ENCODE data around the gene NUBP1.
"Not testable (repeated sequence)": the region's sequence is repeated elsewhere in the genome, so short reads cannot be mapped to it uniquely, and the experiment has no call there.

NUBP1 gene

DNA sequence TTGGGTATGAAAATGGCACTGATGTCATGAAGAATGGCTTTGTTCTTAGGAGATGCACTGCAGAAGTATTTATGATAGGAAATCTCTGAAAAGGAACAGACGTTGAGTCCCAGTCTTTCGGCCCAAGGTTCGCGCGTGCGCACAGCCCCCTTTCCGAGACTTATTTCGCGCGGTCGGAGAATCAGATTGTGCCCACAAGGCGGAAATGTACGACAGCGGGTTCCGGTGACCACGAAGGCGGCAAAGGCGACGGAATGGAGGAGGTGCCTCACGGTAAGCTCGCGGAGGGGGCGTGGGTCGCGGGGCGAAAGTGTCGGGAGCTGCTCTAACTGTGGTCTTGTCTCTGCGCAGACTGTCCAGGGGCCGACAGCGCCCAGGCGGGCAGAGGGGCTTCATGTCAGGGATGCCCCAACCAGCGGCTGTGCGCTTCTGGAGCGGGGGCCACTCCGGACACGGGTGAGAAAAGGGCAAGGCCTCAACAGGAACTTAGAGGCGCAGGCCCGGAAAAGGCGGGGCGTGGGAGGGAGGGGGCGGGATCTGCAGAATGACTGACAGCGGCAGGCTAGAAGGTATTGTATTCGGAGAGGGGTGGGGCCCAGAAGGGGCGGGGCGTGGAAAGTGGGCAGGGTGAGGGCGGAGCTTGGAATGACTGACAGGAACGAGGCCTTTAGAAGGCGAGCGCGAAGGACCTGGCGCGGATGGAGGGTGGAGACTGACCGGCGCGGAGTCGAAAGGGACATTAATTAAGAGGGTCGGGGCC, at the start of gene NUBP1:
Gene NUBP1, plus strand, starts transcription at position 233 of the 760 bp plus-strand sequence. Its CDS starts 22 bp downstream, at position 255.
- DNase-seq (ENCODE audit: low spot score) = peak; percentile 99

GRCh38 chr16:10693889-10694288, 49.8 kb upstream of the NUBP1 start:
- no peak for DNase-seq (ENCODE audit: low spot score)

DNA sequence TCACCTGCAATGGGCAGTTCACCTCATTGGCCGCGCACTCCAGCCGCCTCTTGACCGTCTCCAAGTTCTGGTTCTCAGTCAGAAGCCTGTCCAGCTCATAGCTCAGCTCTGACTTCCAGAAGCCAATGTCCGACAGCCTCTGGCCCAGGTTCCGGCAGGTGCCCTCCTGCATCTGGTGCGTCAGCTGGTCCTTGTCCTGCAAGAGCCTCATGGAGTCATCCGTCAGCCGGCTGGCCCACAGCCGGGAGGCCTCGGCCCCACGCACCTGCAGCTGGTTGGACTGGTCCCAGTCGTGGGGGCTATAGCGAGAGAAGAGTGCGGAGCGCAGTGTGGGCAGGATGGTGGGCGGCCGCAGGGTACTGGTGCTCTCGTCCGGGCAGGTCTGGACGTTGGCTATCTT, 49.3 kb upstream of the NUBP1 start:
- no peak for DNase-seq (ENCODE audit: low spot score)

DNA sequence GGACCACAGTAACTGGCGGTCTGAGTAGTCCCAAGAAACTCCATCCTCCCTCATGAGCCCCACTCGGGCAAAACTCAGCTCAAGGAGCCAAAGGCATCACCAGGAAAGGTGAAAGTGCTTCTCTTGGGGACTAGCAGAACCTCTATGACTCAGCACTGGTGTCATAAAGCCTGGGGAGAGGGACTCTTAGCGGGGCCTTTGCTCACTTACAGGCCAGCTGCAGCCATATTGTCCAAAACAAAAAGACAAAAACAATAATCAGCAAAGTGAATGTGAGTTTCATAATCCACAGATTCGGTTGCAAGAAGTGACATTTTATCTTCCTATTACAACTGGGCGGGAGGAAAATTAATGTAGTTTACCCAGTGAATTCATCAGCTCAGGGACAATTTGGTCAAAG, 48.8 kb upstream of the NUBP1 start, which contains the start of gene TEKT5:
Gene TEKT5, minus strand, starts transcription at position 101 of the 400 bp plus-strand sequence. Its CDS starts 57 bp downstream, at position 44.
- DNase-seq (ENCODE audit: low spot score) = no peak

DNA sequence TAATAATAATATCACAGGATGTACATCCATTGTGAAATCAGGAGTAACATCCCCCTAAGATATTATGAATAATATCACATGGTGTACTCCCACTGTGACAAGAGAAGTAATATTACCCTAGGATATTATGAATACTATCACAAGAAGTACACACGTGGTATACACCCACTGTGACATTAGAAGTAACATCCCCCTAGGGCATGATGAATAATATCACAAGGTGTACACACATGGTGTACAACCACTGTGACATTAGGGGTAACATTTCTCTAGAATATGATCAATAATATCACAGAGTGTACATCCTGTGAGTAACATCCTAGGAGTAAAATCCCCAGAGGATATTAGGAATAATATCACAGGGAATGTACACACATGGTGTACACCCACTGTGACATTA, 43.9 kb upstream of the NUBP1 start:
- no peak for DNase-seq (ENCODE audit: low spot score)

- no peak for DNase-seq (ENCODE audit: low spot score)
These were observed 34.7 kb upstream of the NUBP1 start for GRCh38 chr16:10708969-10709368.

GRCh38 chr16:10728003-10728887, 15.4 kb upstream of the NUBP1 start:
- no peak for DNase-seq (ENCODE audit: low spot score)

DNA sequence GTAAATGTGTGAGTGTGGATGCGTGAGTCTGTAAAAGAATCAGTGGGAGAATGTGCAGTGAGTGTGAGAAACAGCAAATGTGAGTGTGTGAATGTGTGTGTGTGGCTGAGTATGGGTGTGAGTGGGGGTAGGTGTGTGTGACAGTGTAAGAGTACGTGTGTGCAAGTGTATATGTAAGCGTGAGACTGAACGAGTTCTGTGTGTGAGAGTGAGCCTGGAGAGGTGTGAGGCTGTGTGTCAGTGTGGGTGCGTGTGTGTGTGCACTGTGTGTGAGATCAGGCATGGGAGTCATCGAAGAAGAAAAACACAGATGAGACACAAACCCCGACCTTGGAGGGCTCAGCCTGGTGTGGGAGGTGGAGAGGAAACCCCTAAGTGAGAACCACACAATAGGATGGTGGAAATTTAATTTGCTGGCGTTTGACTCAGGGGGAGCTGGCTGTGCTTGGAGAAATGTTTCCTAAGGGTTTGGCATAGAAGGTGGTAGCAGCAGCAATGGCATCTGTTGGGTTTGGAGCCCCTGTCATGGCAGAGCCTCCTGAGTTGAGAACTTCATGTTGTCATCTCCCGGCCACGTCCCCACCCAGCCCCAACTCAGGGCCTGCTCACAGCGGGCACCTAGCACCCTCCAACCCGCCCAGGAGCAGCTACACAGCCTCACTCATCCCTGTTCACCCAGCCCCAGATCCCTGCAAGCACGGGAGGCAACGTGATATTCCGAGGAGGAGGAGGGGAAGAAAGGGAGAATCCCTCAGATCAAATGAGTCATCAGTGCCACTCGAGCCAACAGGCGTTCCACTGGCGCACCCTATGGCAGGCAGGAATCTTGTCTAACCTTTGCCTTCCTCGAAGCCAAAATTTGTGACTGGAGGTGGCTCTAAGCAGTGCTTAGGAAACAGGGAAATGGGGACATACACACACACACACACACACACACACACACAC, 14.3 kb upstream of the NUBP1 start:
- peak; percentile 60 for DNase-seq (ENCODE audit: low spot score)

DNA sequence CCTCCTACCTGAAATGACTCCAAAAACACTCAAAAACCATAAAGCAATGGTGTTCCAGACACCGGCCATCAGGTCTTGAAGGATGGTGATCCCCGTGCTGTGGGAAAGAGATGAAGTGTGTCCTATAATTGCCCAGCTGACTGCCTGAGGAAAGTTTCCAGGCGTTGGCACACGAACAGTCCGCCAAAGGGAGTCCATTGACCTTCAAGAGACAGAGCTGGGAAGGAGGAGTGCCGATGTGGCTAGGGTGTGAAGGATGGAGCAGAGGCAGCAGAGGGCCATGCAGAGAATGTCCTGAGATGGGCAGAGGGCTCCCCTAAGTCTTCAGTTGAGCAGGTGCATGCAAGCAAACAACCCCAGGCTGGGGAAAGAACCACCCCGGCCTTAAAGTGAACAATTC, 11.9 kb upstream of the NUBP1 start:
- no peak for DNase-seq (ENCODE audit: low spot score)

DNA sequence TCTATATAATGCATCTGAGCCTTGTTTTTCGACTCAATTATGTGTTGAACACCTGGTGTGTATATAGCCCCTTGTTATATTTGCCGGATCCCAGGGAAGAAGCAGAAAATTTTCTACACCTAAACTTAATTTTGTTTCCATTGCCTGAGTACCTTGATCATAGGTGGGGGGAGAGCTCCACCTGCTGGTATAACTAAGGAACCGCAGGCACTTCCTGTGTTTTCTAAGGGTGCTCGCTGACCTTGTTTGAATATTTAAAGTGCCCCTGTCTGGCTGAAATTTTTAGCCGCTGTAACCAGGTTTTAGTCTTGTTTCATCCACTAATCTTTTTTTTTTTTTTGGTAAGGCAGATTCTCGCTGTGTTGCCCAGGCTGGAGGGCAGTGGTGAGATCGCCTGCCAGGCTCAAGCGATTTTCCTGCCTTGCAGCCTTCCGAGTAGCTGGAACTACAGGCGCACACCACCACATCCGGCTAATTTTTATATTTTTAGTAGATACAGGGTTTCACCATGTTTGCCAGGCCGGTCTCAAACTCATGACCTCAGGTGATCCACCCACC, 6.5 kb upstream of the NUBP1 start:
- peak; percentile 75 for DNase-seq (ENCODE audit: low spot score)

GRCh38 chr16:10738231-10739077, 5.2 kb upstream of the NUBP1 start:
- DNase-seq (ENCODE audit: low spot score) = peak; percentile 28

- no peak for DNase-seq (ENCODE audit: low spot score)
These were observed 3.4 kb upstream of the NUBP1 start for GRCh38 chr16:10740000-10740844.

DNA sequence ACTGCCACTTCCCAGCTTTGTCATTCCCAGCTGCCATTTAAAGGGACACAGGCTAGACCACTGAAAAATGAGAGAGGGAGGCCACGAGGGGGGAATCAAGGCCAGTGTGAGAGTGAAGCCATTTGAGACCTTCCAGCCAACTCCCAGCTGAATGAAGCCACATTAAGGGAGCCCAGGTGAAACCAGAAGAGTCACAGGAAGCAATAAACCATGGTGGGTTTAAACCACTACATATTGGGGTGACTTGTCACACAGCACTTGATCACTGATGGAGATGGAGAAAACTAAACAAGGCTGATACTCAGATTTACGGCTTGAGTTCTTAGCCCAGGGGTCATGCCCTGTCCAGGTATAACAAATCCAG, 2.8 kb upstream of the NUBP1 start:
- DNase-seq (ENCODE audit: low spot score) = no peak

GRCh38 chr16:10741249-10741648, 2.4 kb upstream of the NUBP1 start:
- DNase-seq (ENCODE audit: low spot score) = not testable (repeated sequence)

- no peak for DNase-seq (ENCODE audit: low spot score)
These were observed 1.8 kb upstream of the NUBP1 start for GRCh38 chr16:10741844-10742243.

GRCh38 chr16:10743227-10743609, 424 bp upstream of the NUBP1 start:
- no peak for DNase-seq (ENCODE audit: low spot score)

- DNase-seq (ENCODE audit: low spot score) = peak; percentile 48
These were observed 858 bp downstream of the NUBP1 start for GRCh38 chr16:10744370-10745030.

DNA sequence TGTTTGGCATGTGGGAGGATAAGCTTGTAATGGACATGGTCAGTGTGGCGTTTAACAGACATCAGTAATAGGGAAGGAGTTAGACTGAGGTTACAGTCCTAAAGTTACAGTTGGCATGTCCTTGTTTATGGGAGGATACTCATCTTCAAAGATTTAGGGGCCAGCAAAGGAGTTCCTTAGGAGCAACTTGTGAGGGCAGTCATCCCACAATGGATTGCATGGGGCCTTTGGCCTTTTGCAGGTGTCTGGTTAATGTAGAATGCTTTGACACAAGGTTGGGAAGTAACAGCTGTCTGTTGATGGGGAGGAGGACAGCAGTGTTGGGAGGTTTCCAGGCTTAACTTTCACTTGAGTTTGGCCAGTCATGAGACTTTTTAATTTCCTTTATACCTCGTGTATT, 2.2 kb downstream of the NUBP1 start:
- no peak for DNase-seq (ENCODE audit: low spot score)

- DNase-seq (ENCODE audit: low spot score) = no peak
These were observed 7.2 kb downstream of the NUBP1 start for GRCh38 chr16:10750793-10751192.

Measured in GM03348 (cell line).